Panc1 (cell line): ENCODE measurements around the gene SLC27A3. TPM values are rescaled to one million over a fixed set of nuclear protein-coding genes. Genes with fewer than 3 reads are reported as not detected.

Experiments
- ATAC-seq: fragments of 200-7000 bp; cut with Tn5 transposase; 2 replicates; pipeline ENCODE4 v1.9.1; 2020; ENCODE audit warnings: mild to moderate bottlenecking, moderate library complexity
- BruUV-seq: library from RNA; stranded (reverse); fragments of 400-500 nt; replicated peaks from 2 replicates; lab custom pipeline; 2021; lab: Mats Ljungman, UMichigan
- CTCF ChIA-PET: fragments of 300-600 bp; sonication (Branson Sonifier 250); formaldehyde crosslinking; loops from one replicate; lab custom pipeline; 2022; ENCODE audit warnings: antibody characterized with exemption; lab: Charles Lee
- POLR2A ChIA-PET: fragments of 300-600 bp; sonication (Branson Sonifier 250); formaldehyde crosslinking; loops from one replicate; lab custom pipeline; 2022; ENCODE audit warnings: antibody characterized with exemption; lab: Charles Lee
- DNase-seq: peaks from one replicate; pipeline ENCODE4 v3.0.0-alpha.2; 2010; ENCODE audit warnings: low read depth, low spot score
- H3K27ac ChIP-seq: 2 replicates; pipeline ENCODE4 v1.5.1; 2011; ENCODE audit warnings: mild to moderate bottlenecking, low read length, inconsistent platforms
- H3K27me3 ChIP-seq: fragments of 200-500 bp; sonication (Bioruptor generic); 2 replicates; pipeline ENCODE4 v1.6.0; 2014; ENCODE audit warnings: low read length, inconsistent platforms; ENCODE audit not compliant: control insufficient read depth, insufficient read depth
- H3K36me3 ChIP-seq: fragments of 200-500 bp; sonication (Bioruptor generic); 2 replicates; pipeline ENCODE4 v1.5.1; 2014; ENCODE audit warnings: inconsistent platforms, mild to moderate bottlenecking, low read length, moderate library complexity; ENCODE audit not compliant: control insufficient read depth, insufficient read depth
- H3K4me1 ChIP-seq: 2 replicates; pipeline ENCODE4 v1.5.1; 2011; ENCODE audit warnings: inconsistent platforms, mild to moderate bottlenecking, low read length, moderate library complexity; ENCODE audit not compliant: control insufficient read depth, insufficient read depth
- H3K4me3 ChIP-seq, 2 experiments: 2 replicates each; pipeline ENCODE4 v1.5.1; 2011 to 2012; ENCODE audit warnings: low read depth in 2 of 2, low read length in 2 of 2, mild to moderate bottlenecking in 2 of 2, inconsistent platforms in 1 of 2, moderate library complexity in 1 of 2
- H3K9me3 ChIP-seq: fragments of 200-500 bp; sonication (Bioruptor generic); 2 replicates; pipeline ENCODE4 v1.5.1; 2014; ENCODE audit warnings: low read depth, mild to moderate bottlenecking, inconsistent platforms, low read length, moderate library complexity; ENCODE audit not compliant: control insufficient read depth, insufficient read depth
- POLR2AphosphoS5 ChIP-seq: IDR thresholded peaks from 2 replicates; pipeline ENCODE4 v1.6.1; 2012; ENCODE audit warnings: mild to moderate bottlenecking, low read depth, low read length, moderate library complexity
- SIN3A ChIP-seq: IDR thresholded peaks from 2 replicates; pipeline ENCODE4 v1.6.1; 2012; ENCODE audit warnings: low read depth, mild to moderate bottlenecking, low read length, moderate library complexity, borderline replicate concordance; ENCODE audit not compliant: insufficient read depth
- TCF7L2 ChIP-seq: IDR thresholded peaks from 2 replicates; pipeline ENCODE4 v1.6.1; 2011; ENCODE audit warnings: mild to moderate bottlenecking, low read depth, low read length, inconsistent platforms
- in situ Hi-C: cut with HindIII; loops from 2 replicates; pipeline ENCODE4 v1.10.0; 2016; ENCODE audit warnings: low sequenced_read_pairs, low pct_unique_long_range_greater_than_20kb
- intact Hi-C: fragments of 100-400 bp; cut with micrococcal nuclease; formaldehyde crosslinking; loops from one replicate; pipeline ENCODE4 v1.10.0; 2022; ENCODE audit not compliant: unreplicated experiment
- total RNA-seq: library from RNA; stranded (reverse); gene quantifications from one replicate; pipeline ENCODE4 v1.2.1, GENCODE V29; 2021; ENCODE audit not compliant: unreplicated experiment
- TF ChIP-seq, protein P1 (sequence below): fragments of 450-650 bp; IDR thresholded peaks from 2 replicates; pipeline ENCODE4 v1.5.1; 2017; ENCODE audit warnings: mild to moderate bottlenecking
- TF ChIP-seq, protein P2 (sequence below), 2 experiments: IDR thresholded peaks; 2 replicates each; pipeline ENCODE4 v1.6.1; 2011 to 2012; ENCODE audit warnings: low read depth in 2 of 2, control low read depth in 1 of 2, low read length in 1 of 2, mild to moderate bottlenecking in 1 of 2, moderate library complexity in 1 of 2; ENCODE audit not compliant: insufficient read depth in 1 of 2

SLC27A3 gene
- total RNA-seq, 1 experiment from 2014 or later, result 8.0 TPM

DNA sequence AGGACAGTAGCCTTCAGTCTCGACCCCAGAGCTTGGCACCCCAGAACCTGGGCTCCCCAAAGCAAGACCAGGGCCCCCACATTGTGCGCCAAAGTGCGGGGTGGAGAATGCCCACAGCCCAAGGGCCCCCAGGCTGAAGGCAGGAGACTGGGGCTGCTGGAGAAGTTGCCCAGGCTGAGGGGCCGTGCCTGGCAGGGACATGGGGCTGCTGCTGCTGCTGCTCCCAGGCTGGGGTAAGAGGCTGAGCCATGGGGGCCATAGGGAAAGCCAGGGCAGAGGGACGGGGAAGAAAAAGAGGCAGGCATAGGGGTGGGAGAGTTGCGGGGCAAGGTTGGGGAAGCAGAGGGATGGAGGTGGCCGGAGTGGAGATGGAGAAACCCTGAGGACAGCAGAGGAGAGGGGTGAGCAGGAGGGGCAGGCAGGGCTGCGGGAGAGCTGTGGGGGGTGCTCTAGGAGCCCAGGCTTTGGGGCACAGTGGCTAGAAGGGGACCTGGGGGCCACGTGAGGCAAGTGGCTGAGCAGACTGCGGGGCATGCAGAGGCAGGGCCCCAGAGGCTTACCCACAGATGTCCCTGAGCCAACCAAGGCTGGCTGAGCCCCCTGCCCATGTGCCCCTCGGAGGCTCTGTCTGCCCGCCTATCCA, 18.9 kb downstream of the SLC27A3 start:
- no TSS peak for BruUV-seq
- DNase-seq, result no peak
- Histone ChIP-seq H3K4me3 (no peak overlapping the region), H3K27me3 (no peaks in the 10 kb centered on the region), H3K27ac (no peak overlapping the region), H3K4me1 (no peaks in the 10 kb centered on the region), H3K36me3 (no peaks in the 10 kb centered on the region), H3K9me3 (no peaks in the 10 kb centered on the region)
- TF ChIP-seq, protein P1, sequence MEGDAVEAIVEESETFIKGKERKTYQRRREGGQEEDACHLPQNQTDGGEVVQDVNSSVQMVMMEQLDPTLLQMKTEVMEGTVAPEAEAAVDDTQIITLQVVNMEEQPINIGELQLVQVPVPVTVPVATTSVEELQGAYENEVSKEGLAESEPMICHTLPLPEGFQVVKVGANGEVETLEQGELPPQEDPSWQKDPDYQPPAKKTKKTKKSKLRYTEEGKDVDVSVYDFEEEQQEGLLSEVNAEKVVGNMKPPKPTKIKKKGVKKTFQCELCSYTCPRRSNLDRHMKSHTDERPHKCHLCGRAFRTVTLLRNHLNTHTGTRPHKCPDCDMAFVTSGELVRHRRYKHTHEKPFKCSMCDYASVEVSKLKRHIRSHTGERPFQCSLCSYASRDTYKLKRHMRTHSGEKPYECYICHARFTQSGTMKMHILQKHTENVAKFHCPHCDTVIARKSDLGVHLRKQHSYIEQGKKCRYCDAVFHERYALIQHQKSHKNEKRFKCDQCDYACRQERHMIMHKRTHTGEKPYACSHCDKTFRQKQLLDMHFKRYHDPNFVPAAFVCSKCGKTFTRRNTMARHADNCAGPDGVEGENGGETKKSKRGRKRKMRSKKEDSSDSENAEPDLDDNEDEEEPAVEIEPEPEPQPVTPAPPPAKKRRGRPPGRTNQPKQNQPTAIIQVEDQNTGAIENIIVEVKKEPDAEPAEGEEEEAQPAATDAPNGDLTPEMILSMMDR, result no peak
- TF ChIP-seq TCF7L2 (no peak), POLR2AphosphoS5 (no peak), SIN3A (no peak)
- TF ChIP-seq, protein P2, sequence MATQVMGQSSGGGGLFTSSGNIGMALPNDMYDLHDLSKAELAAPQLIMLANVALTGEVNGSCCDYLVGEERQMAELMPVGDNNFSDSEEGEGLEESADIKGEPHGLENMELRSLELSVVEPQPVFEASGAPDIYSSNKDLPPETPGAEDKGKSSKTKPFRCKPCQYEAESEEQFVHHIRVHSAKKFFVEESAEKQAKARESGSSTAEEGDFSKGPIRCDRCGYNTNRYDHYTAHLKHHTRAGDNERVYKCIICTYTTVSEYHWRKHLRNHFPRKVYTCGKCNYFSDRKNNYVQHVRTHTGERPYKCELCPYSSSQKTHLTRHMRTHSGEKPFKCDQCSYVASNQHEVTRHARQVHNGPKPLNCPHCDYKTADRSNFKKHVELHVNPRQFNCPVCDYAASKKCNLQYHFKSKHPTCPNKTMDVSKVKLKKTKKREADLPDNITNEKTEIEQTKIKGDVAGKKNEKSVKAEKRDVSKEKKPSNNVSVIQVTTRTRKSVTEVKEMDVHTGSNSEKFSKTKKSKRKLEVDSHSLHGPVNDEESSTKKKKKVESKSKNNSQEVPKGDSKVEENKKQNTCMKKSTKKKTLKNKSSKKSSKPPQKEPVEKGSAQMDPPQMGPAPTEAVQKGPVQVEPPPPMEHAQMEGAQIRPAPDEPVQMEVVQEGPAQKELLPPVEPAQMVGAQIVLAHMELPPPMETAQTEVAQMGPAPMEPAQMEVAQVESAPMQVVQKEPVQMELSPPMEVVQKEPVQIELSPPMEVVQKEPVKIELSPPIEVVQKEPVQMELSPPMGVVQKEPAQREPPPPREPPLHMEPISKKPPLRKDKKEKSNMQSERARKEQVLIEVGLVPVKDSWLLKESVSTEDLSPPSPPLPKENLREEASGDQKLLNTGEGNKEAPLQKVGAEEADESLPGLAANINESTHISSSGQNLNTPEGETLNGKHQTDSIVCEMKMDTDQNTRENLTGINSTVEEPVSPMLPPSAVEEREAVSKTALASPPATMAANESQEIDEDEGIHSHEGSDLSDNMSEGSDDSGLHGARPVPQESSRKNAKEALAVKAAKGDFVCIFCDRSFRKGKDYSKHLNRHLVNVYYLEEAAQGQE (IDR thresholded peaks at IDR 0.05; ENCODE audit: insufficient read depth in 1 of 2, low read depth in 2 of 2, low read length in 1 of 2), result no peak
- in situ Hi-C loops, result no loop called here
- intact Hi-C loops, result no loop called here
- no peak for ATAC-seq
- ChIA-PET CTCF (interaction anchor here (0.6 kb wide), 1 partner anchor 58 kb away, joined by 4 read pairs; no protein-coding TSS in a partner anchor), POLR2A (interaction anchor here (0.6 kb wide), 1 partner anchor 13 kb away, joined by 4 read pairs; no protein-coding TSS in a partner anchor)

DNA sequence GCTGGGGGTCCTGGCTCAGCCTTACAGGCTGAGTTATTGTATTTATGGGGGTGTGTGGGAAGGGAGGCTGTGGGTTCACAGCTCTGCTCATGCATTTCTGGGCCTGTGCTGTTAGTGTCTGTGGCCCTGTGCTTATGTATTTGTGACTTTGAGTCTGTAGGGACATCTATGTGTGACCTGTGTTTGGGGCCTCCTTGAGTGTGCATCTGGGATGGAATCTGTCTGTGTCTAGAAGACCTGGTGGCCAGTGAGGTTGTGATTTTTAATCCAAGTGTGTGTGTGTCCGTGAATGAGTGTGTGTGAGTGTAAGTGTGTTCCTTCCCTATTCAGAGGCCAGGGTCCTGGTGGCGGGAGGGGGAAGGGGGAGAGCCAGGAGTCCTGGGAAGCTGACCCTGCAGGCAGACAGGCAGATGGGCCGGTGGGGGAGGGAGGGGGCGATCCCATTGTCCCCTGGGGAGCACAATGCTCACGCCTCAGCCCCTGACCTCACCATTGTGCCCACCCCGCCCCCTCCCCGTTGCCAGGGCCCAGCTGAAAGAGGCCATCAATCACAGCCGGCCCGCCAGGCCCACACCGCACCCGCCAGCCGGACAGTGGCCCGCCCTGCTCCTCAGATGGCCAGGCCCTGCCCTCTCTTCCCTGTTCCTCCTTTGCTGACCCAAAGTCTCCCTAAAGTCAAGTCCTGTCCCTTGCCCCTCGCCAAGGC, 19.6 kb downstream of the SLC27A3 start:
- intact Hi-C loops, result no loop called here
- POLR2A ChIA-PET, result no interaction called here
- Histone ChIP-seq H3K9me3 (no peaks in the 10 kb centered on the region), H3K27ac (no peak overlapping the region), H3K27me3 (no peaks in the 10 kb centered on the region), H3K36me3 (no peaks in the 10 kb centered on the region), H3K4me1 (no peaks in the 10 kb centered on the region), H3K4me3 (no peak overlapping the region)
- in situ Hi-C loops, result no loop called here
- TF ChIP-seq SIN3A (no peak), POLR2AphosphoS5 (no peak), TCF7L2 (no peak)
- TF ChIP-seq, protein P1, result no peak
- TF ChIP-seq, protein P2 (IDR thresholded peaks at IDR 0.05; ENCODE audit: insufficient read depth in 1 of 2, low read depth in 2 of 2, low read length in 1 of 2), result no peak
- DNase-seq, result no peak
- CTCF ChIA-PET, result no interaction called here
- BruUV-seq, result no TSS peak
- ATAC-seq, result no peak
